AG08396 (cell line): ENCODE measurements around the gene MMP23B.

Experiments
- DNase-seq: peaks from one replicate; pipeline ENCODE4 v3.0.0; 2012; ENCODE audit warnings: low spot score, mixed read lengths

Gene MMP23B

DNA sequence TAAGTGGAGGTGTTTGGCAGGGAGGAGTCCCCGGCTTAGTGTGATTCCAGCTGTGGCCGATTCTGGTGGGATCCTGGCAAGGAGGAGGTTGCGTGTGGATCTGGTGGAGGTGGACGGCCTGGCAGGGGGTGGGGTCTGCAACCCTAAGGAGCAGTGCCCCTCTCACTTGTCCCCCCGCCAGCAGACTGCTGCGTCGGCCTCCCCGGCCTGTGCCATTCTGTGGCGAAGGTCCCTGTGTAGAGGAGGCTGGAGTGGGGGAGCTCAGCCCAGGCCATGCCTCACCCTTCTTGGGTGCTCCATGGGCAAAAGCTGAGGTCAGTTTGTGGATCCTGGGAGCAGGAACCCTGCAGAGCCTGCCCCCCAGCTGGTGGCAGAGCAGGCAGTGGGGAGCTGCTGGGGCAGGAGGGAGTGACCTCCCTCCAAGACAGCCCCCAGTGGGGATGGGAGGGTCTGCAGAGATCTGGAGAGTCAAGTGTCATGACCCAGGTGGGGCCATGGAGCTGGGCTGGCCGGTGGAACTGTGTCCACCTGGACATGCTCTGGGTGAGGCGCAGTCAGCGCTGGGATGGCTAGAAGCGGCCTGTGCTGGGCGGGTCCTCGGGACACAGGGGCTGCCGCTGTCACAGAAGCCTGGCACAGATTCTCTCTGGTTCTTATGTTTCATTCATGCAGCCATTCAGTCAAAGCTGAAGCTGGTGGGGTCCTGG lies 11.4 kb upstream of the MMP23B start:
- no peak for DNase-seq

- no peak for DNase-seq
Observed at GRCh38 chr1:1621173-1622009, 10.6 kb upstream of the MMP23B start.

DNA sequence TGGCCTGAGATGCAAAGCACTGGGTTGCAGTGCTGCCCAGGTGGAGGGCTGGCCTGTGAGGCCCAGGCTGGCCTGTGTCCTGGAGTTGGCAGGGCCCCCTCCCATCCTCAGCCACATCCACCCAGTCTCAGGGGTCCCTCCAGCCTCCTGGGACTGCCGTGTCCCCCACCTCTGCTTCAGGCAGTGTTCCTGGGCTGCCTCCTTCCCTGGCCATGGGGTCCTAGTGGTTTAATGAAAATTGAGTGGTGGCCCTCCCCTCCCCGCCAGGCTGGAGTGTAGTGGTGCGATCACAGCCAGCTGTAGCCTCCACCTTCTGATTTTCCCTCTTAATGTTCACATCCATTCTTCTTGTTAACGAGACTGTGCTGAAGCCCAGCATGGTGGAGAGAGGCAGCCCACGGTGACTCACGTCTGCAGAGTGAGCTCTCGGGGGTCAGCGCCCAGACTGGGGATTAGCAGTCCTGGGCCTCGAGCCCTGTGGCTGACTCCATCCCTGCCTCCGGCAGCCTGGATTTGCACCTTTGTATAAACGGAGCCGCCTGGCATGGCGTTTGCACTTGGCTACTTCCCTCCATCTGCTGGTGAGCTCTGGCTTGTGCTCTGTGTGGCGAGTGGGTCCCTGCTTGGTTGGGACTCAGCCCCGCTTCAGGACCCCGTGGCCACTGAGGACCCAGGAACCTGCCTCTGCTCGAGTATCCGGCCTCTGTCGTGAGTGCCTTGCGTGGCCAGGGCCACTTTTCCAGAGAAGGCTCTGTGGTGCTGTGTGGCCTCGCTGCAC lies 9.8 kb upstream of the MMP23B start:
- DNase-seq = no peak

- DNase-seq = no peak
Observed at GRCh38 chr1:1622788-1623094, 9.2 kb upstream of the MMP23B start.

GRCh38 chr1:1623181-1623630 lies 8.8 kb upstream of the MMP23B start:
- no peak for DNase-seq

DNA sequence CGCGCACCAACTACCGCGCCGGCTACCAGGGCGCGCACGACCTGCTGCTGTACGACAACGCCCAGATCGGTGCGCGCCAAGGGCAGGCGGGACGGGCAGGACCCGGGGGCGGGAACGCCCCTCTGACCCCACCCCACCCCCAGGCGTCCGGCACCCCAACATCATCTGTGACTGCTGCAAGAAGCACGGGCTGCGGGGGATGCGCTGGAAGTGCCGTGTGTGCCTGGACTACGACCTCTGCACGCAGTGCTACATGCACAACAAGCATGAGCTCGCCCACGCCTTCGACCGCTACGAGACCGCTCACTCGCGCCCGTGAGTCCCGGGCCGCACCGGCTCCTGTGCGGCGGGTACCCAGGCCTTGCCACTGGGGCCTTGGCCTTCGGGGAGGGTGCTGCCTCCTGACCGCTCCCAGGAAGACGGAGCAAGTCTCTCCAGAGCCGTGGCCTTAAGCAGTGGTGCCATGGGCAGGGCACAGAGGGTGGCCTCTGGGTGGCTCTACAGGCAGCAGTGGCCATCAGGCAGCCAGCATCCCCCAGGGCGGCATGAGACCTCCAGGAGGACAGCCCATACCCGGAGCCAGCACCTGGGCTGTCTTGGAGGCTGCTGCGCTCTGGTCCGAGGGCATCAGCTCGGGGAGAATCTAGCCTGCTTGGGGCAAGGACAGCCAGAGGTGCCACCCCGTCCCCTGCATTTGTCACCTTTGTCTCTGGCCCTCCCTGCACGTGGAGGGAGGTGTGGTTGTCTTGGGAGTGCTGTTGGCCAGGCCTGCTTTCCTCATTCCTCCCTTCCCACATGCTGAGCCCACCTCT lies 8.1 kb upstream of the MMP23B start:
- no peak for DNase-seq

DNA sequence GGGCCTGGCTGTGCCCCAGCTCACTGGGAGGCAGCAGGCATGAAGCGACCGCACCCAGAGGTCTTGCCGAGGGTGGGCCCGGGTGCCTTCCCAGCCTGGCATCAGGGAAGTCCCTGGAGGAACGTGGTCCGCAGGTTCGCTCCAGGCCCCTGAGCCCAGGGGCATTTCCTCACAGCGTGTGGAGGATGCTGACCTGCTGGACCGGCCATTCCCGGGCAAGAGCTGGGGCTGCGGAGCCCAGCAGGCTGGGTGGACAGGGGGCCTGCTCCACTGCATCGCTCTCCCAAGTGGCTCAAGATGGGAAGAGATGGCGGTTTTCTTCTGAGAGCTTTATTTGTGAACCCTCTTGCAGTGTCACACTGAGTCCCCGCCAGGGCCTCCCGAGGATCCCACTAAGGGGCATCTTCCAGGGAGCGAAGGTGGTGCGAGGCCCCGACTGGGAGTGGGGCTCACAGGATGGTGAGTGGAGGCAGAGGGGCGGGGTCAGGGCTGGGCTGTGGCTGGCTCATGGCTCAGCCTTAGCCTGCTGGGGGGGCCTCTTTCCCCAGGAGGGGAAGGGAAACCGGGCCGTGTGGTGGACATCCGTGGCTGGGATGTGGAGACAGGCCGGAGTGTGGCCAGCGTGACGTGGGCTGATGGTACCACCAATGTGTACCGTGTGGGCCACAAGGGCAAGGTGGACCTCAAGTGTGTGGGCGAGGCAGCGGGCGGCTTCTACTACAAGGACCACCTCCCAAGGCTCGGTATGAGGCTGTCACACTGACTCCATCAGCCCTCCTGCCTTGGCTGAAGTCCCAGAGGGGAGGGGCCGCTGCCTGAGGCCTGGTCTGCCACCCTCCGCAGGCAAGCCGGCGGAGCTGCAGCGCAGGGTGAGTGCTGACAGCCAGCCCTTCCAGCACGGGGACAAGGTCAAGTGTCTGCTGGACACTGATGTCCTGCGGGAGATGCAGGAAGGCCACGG lies 7.2 kb upstream of the MMP23B start:
- no peak for DNase-seq

- DNase-seq = no peak
Observed at GRCh38 chr1:1625404-1625775, 6.6 kb upstream of the MMP23B start.

- DNase-seq = no peak
Observed at GRCh38 chr1:1625824-1626206, 6.2 kb upstream of the MMP23B start.

GRCh38 chr1:1626207-1627141 lies 5.5 kb upstream of the MMP23B start:
- DNase-seq = no peak

- DNase-seq = no peak
Observed at GRCh38 chr1:1627261-1627828, 4.6 kb upstream of the MMP23B start.

GRCh38 chr1:1627829-1628753 lies 3.9 kb upstream of the MMP23B start:
- no peak for DNase-seq

GRCh38 chr1:1628754-1629429 lies 3.1 kb upstream of the MMP23B start:
- DNase-seq = no peak

DNA sequence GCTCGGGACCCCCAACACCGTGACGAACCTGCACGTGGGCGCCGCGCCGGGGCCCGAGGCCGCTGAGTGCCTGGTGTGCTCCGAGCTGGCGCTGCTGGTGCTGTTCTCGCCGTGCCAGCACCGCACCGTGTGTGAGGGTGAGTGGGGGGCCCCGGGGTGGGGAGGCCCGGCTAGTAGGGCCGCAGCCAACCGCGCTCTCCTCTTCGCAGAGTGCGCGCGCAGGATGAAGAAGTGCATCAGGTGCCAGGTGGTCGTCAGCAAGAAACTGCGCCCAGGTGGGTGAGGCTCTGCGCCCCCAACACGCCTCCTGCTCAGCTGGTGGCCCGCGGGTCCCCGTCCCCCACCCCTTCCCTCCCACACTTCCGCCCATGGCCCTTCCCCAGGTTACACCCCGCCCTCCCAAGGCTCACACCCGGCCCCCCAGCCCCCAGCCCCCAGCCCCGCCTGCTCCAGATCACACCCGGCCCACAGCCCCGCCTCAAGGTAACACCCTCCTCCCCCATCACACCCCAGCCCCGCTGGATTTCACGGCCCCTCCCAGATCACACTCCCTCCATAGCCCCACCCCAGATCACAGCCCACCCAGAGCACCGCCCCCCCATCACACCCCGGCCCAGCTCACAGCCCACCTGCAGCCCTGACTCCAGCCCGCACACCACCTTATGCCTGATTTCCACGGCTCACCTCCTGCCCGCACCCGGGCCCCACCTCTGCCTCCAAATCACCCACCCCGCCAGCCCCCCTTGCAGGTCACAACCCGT lies 2.4 kb upstream of the MMP23B start:
- DNase-seq = no peak

GRCh38 chr1:1630191-1630964 lies 1.6 kb upstream of the MMP23B start:
- peak; percentile 69 for DNase-seq
